Measurements from ENCODE around the gene KCNN3.

KCNN3 gene

GRCh38 chr1:154767315-154768240, 102.5 kb downstream of the KCNN3 start:
- no peak for DNase-seq (ENCODE audit: low read depth)
- TF ChIP-seq CTCF (IDR thresholded peaks at IDR 0.05; ENCODE audit: low read depth, low read length, missing control alignments): no peak
- in situ Hi-C loops (cut with HindIII; ENCODE audit: low sequenced_read_pairs): no loop called here
- no peak overlapping the region for H3K4me3 ChIP-seq (ENCODE audit: low read depth, low read length)

- in situ Hi-C loops (cut with HindIII; ENCODE audit: low sequenced_read_pairs): no loop called here
- no peak overlapping the region for H3K4me3 ChIP-seq (ENCODE audit: low read depth, low read length)
- TF ChIP-seq CTCF (IDR thresholded peaks at IDR 0.05; ENCODE audit: low read depth, low read length, missing control alignments): peak; percentile 60
- DNase-seq (ENCODE audit: low read depth): no peak
These were observed 104.1 kb downstream of the KCNN3 start for GRCh38 chr1:154765970-154766369.

- in situ Hi-C loops (cut with HindIII; ENCODE audit: low sequenced_read_pairs): no loop called here
- TF ChIP-seq CTCF (IDR thresholded peaks at IDR 0.05; ENCODE audit: low read depth, low read length, missing control alignments): no peak
- DNase-seq (ENCODE audit: low read depth): no peak
- H3K4me3 ChIP-seq (ENCODE audit: low read depth, low read length): no peak overlapping the region
These were observed 105.3 kb downstream of the KCNN3 start for GRCh38 chr1:154764773-154765172.

GRCh38 chr1:154764181-154764580, 105.9 kb downstream of the KCNN3 start:
- TF ChIP-seq CTCF (IDR thresholded peaks at IDR 0.05; ENCODE audit: low read depth, low read length, missing control alignments): no peak
- no peak overlapping the region for H3K4me3 ChIP-seq (ENCODE audit: low read depth, low read length)
- in situ Hi-C loops (cut with HindIII; ENCODE audit: low sequenced_read_pairs): no loop called here
- DNase-seq (ENCODE audit: low read depth): no peak

- peak; percentile 64 for TF ChIP-seq CTCF (IDR thresholded peaks at IDR 0.05; ENCODE audit: low read depth, low read length, missing control alignments)
- no peak for DNase-seq (ENCODE audit: low read depth)
- H3K4me3 ChIP-seq (ENCODE audit: low read depth, low read length): peak overlapping the region; percentile 14
- in situ Hi-C loops (cut with HindIII; ENCODE audit: low sequenced_read_pairs): no loop called here
These were observed 109.6 kb downstream of the KCNN3 start for GRCh38 chr1:154760469-154760933.

GRCh38 chr1:154759793-154760192, 110.3 kb downstream of the KCNN3 start:
- DNase-seq (ENCODE audit: low read depth): no peak
- in situ Hi-C loops (cut with HindIII; ENCODE audit: low sequenced_read_pairs): no loop called here
- no peak overlapping the region for H3K4me3 ChIP-seq (ENCODE audit: low read depth, low read length)
- TF ChIP-seq CTCF (IDR thresholded peaks at IDR 0.05; ENCODE audit: low read depth, low read length, missing control alignments): no peak

All from astrocyte of the cerebellum (primary cell).